ENCODE results near the gene SRGAP3.

GRCh38 chr3:9247941-9248521 lies 1.4 kb downstream of the SRGAP3 start:
- TF ChIP-seq, protein P1, sequence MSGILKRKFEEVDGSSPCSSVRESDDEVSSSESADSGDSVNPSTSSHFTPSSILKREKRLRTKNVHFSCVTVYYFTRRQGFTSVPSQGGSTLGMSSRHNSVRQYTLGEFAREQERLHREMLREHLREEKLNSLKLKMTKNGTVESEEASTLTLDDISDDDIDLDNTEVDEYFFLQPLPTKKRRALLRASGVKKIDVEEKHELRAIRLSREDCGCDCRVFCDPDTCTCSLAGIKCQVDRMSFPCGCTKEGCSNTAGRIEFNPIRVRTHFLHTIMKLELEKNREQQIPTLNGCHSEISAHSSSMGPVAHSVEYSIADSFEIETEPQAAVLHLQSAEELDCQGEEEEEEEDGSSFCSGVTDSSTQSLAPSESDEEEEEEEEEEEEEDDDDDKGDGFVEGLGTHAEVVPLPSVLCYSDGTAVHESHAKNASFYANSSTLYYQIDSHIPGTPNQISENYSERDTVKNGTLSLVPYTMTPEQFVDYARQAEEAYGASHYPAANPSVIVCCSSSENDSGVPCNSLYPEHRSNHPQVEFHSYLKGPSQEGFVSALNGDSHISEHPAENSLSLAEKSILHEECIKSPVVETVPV (CRISPR knock-in tag; IDR thresholded peaks at IDR 0.05): no peak
- TF ChIP-seq ARNTL (CRISPR knock-in tag; IDR thresholded peaks at IDR 0.05; ENCODE audit: borderline replicate concordance, low read depth) (no peak), BACH2 (CRISPR knock-in tag; IDR thresholded peaks at IDR 0.05; ENCODE audit: borderline replicate concordance) (no peak), OSR1 (CRISPR knock-in tag; IDR thresholded peaks at IDR 0.05) (no peak), ZFP3 (CRISPR knock-in tag; IDR thresholded peaks at IDR 0.05) (no peak), ZNF70 (CRISPR knock-in tag; IDR thresholded peaks at IDR 0.05) (no peak), TOX (CRISPR knock-in tag; IDR thresholded peaks at IDR 0.05; ENCODE audit: borderline replicate concordance) (no peak), ZNF565 (CRISPR knock-in tag; conservative IDR thresholded peaks at IDR 0.05; ENCODE audit: low read depth) (no peak), SNAI2 (CRISPR knock-in tag; IDR thresholded peaks at IDR 0.05) (no peak), RARB (CRISPR knock-in tag; IDR thresholded peaks at IDR 0.05) (no peak), CREB5 (CRISPR knock-in tag; IDR thresholded peaks at IDR 0.05; ENCODE audit: low read depth) (no peak)
- TF ChIP-seq, protein P2, sequence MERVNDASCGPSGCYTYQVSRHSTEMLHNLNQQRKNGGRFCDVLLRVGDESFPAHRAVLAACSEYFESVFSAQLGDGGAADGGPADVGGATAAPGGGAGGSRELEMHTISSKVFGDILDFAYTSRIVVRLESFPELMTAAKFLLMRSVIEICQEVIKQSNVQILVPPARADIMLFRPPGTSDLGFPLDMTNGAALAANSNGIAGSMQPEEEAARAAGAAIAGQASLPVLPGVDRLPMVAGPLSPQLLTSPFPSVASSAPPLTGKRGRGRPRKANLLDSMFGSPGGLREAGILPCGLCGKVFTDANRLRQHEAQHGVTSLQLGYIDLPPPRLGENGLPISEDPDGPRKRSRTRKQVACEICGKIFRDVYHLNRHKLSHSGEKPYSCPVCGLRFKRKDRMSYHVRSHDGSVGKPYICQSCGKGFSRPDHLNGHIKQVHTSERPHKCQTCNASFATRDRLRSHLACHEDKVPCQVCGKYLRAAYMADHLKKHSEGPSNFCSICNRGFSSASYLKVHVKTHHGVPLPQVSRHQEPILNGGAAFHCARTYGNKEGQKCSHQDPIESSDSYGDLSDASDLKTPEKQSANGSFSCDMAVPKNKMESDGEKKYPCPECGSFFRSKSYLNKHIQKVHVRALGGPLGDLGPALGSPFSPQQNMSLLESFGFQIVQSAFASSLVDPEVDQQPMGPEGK (CRISPR knock-in tag; IDR thresholded peaks at IDR 0.05; ENCODE audit: borderline replicate concordance): no peak
